ENCODE data around the gene QRSL1.
A peak's percentile ranks its signal among the peaks of the same experiment; 100 is the strongest.
"Not testable (repeated sequence)": the region's sequence is repeated elsewhere in the genome, so short reads cannot be mapped to it uniquely, and the experiment has no call there.

QRSL1 gene

GRCh38 chr6:106629103-106629858 is at the start of gene QRSL1, which contains the start of gene RTN4IP1:
QRSL1 (plus strand) TSS chr6:106629578; CDS start chr6:106629682, 104 bp downstream.
RTN4IP1 (minus strand) TSS chr6:106629498; CDS start chr6:106629021, 477 bp downstream.
- DNase-seq (ENCODE audit: low read depth): peak; percentile 80

GRCh38 chr6:106581468-106581867 is 47.9 kb upstream of the QRSL1 start:
- no peak for DNase-seq (ENCODE audit: low read depth)

GRCh38 chr6:106586815-106587415 is 42.5 kb upstream of the QRSL1 start:
- DNase-seq (ENCODE audit: low read depth): no peak

- DNase-seq (ENCODE audit: low read depth): not testable (repeated sequence)
Measured at GRCh38 chr6:106588937-106589336, 40.4 kb upstream of the QRSL1 start.

- DNase-seq (ENCODE audit: low read depth): peak; percentile 87
Measured at GRCh38 chr6:106591111-106591825, 38.1 kb upstream of the QRSL1 start.

- no peak for DNase-seq (ENCODE audit: low read depth)
Measured at GRCh38 chr6:106599440-106599839, 29.9 kb upstream of the QRSL1 start.

- DNase-seq (ENCODE audit: low read depth): no peak
Measured at GRCh38 chr6:106600329-106600728, 29.0 kb upstream of the QRSL1 start.

- no peak for DNase-seq (ENCODE audit: low read depth)
Measured at GRCh38 chr6:106608080-106608668, 21.2 kb upstream of the QRSL1 start.

- no peak for DNase-seq (ENCODE audit: low read depth)
Measured at GRCh38 chr6:106609699-106610098, 19.7 kb upstream of the QRSL1 start.

GRCh38 chr6:106611030-106611429 is 18.3 kb upstream of the QRSL1 start:
- DNase-seq (ENCODE audit: low read depth): no peak

GRCh38 chr6:106612671-106613416 is 16.5 kb upstream of the QRSL1 start:
- DNase-seq (ENCODE audit: low read depth): no peak

GRCh38 chr6:106613590-106613989 is 15.8 kb upstream of the QRSL1 start:
- no peak for DNase-seq (ENCODE audit: low read depth)

GRCh38 chr6:106614166-106614565 is 15.2 kb upstream of the QRSL1 start:
- no peak for DNase-seq (ENCODE audit: low read depth)

GRCh38 chr6:106614592-106615257 is 14.7 kb upstream of the QRSL1 start:
- DNase-seq (ENCODE audit: low read depth): no peak

- no peak for DNase-seq (ENCODE audit: low read depth)
Measured at GRCh38 chr6:106617302-106617701, 12.1 kb upstream of the QRSL1 start.

- DNase-seq (ENCODE audit: low read depth): no peak
Measured at GRCh38 chr6:106617857-106618256, 11.5 kb upstream of the QRSL1 start.

GRCh38 chr6:106618324-106618723 is 11.1 kb upstream of the QRSL1 start:
- DNase-seq (ENCODE audit: low read depth): no peak

- DNase-seq (ENCODE audit: low read depth): no peak
Measured at GRCh38 chr6:106619223-106619622, 10.2 kb upstream of the QRSL1 start.

GRCh38 chr6:106620931-106621672 is 8.3 kb upstream of the QRSL1 start:
- no peak for DNase-seq (ENCODE audit: low read depth)

- DNase-seq (ENCODE audit: low read depth): no peak
Measured at GRCh38 chr6:106622412-106622811, 7.0 kb upstream of the QRSL1 start.

GRCh38 chr6:106623039-106623438 is 6.3 kb upstream of the QRSL1 start:
- no peak for DNase-seq (ENCODE audit: low read depth)
